ENCODE data around the gene PINLYP. TPM values are rescaled to one million over a fixed set of nuclear protein-coding genes. Genes with fewer than 3 reads are reported as not detected.

PINLYP gene
- total and polyA plus RNA-seq, 9 of the 15 experiments (the other 6 are each of a cell fraction or from before 2014, with no cell fraction given) = 1.00 to 6.7 (median 2.2) TPM

DNA sequence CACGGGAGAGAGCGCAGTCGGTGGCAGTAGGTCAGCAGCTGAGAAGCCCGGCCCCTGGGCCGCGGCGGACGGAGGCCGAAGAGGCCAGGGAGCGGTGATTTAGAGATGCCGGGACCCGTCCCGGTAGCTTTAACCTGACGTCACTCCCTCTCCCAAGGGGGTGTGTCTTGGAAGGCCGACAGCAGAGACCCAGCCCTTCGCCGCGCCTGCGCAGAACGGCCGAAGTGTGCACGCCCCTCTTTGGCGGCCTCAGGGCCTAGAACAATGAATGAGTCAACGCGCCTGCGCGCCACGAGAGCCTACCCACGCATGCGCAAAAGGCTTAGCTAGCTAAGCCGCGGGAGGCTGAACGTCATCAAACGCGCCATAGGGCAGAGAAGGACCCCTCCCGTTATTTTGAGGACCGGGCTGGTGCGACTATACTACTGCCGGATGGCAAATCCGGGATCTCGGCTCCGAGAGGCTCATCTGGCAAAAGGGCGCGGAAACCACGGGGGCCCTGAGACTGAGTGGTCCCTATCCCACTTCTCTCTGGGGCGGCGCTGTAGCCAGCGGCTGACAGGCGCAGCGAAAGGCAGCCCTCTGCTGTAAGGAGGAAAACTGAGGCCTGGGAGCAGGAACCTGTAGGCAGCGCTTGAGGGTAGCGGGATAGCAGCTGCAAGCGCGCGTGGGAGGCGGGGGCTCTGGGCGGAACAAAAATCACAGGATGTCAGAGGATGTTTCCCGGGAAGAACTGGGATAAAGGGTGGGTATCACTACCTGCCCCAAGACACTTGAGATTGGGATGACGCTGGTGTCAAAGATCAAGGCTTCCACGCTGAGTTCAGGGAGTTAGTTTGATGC, 20.6 kb downstream of the PINLYP start, which contains the start of the genes IRGQ and ZNF576 (continued):
- TF ChIP-seq, protein P1, sequence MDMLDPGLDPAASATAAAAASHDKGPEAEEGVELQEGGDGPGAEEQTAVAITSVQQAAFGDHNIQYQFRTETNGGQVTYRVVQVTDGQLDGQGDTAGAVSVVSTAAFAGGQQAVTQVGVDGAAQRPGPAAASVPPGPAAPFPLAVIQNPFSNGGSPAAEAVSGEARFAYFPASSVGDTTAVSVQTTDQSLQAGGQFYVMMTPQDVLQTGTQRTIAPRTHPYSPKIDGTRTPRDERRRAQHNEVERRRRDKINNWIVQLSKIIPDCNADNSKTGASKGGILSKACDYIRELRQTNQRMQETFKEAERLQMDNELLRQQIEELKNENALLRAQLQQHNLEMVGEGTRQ (CRISPR knock-in tag; IDR thresholded peaks at IDR 0.05) = no peak
- TF ChIP-seq, protein P2, sequence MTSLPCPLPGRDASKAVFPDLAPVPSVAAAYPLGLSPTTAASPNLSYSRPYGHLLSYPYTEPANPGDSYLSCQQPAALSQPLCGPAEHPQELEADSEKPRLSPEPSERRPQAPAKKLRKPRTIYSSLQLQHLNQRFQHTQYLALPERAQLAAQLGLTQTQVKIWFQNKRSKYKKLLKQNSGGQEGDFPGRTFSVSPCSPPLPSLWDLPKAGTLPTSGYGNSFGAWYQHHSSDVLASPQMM (CRISPR knock-in tag; IDR thresholded peaks at IDR 0.05) = no peak
- TF ChIP-seq ZNF140 (CRISPR knock-in tag; IDR thresholded peaks at IDR 0.05) = no peak
- no peak for TF ChIP-seq NR3C1 (CRISPR knock-in tag; IDR thresholded peaks at IDR 0.05)
- TF ChIP-seq, protein P3, sequence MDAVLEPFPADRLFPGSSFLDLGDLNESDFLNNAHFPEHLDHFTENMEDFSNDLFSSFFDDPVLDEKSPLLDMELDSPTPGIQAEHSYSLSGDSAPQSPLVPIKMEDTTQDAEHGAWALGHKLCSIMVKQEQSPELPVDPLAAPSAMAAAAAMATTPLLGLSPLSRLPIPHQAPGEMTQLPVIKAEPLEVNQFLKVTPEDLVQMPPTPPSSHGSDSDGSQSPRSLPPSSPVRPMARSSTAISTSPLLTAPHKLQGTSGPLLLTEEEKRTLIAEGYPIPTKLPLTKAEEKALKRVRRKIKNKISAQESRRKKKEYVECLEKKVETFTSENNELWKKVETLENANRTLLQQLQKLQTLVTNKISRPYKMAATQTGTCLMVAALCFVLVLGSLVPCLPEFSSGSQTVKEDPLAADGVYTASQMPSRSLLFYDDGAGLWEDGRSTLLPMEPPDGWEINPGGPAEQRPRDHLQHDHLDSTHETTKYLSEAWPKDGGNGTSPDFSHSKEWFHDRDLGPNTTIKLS (IDR thresholded peaks at IDR 0.05; ENCODE audit: borderline replicate concordance, low read depth) = peak; percentile 75
- TF ChIP-seq, protein P4, sequence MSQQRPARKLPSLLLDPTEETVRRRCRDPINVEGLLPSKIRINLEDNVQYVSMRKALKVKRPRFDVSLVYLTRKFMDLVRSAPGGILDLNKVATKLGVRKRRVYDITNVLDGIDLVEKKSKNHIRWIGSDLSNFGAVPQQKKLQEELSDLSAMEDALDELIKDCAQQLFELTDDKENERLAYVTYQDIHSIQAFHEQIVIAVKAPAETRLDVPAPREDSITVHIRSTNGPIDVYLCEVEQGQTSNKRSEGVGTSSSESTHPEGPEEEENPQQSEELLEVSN (IDR thresholded peaks at IDR 0.05; ENCODE audit: borderline replicate concordance in 1 of 2, extremely low read depth in 1 of 2, insufficient read depth in 1 of 2, insufficient read length in 1 of 2, low read depth in 1 of 2, low read length in 1 of 2, poor library complexity in 1 of 2, severe bottlenecking in 1 of 2) = peak in 1 of 2 experiments; percentile 32
- TF ChIP-seq, protein P5, sequence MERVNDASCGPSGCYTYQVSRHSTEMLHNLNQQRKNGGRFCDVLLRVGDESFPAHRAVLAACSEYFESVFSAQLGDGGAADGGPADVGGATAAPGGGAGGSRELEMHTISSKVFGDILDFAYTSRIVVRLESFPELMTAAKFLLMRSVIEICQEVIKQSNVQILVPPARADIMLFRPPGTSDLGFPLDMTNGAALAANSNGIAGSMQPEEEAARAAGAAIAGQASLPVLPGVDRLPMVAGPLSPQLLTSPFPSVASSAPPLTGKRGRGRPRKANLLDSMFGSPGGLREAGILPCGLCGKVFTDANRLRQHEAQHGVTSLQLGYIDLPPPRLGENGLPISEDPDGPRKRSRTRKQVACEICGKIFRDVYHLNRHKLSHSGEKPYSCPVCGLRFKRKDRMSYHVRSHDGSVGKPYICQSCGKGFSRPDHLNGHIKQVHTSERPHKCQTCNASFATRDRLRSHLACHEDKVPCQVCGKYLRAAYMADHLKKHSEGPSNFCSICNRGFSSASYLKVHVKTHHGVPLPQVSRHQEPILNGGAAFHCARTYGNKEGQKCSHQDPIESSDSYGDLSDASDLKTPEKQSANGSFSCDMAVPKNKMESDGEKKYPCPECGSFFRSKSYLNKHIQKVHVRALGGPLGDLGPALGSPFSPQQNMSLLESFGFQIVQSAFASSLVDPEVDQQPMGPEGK (CRISPR knock-in tag; IDR thresholded peaks at IDR 0.05; ENCODE audit: borderline replicate concordance) = no peak; the same call in 1 of the 2 replicates
- TF ChIP-seq ZNF3 (CRISPR knock-in tag; IDR thresholded peaks at IDR 0.05) = no peak
- TF ChIP-seq, protein P6, sequence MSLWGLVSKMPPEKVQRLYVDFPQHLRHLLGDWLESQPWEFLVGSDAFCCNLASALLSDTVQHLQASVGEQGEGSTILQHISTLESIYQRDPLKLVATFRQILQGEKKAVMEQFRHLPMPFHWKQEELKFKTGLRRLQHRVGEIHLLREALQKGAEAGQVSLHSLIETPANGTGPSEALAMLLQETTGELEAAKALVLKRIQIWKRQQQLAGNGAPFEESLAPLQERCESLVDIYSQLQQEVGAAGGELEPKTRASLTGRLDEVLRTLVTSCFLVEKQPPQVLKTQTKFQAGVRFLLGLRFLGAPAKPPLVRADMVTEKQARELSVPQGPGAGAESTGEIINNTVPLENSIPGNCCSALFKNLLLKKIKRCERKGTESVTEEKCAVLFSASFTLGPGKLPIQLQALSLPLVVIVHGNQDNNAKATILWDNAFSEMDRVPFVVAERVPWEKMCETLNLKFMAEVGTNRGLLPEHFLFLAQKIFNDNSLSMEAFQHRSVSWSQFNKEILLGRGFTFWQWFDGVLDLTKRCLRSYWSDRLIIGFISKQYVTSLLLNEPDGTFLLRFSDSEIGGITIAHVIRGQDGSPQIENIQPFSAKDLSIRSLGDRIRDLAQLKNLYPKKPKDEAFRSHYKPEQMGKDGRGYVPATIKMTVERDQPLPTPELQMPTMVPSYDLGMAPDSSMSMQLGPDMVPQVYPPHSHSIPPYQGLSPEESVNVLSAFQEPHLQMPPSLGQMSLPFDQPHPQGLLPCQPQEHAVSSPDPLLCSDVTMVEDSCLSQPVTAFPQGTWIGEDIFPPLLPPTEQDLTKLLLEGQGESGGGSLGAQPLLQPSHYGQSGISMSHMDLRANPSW (CRISPR knock-in tag; IDR thresholded peaks at IDR 0.05) = no peak
- no peak for TF ChIP-seq XRCC5 (IDR thresholded peaks at IDR 0.05; ENCODE audit: low read depth, low read length)
- TF ChIP-seq SRSF9 (IDR thresholded peaks at IDR 0.05; ENCODE audit: borderline replicate concordance, low read depth, low read length) = no peak
- TF ChIP-seq PHB (CRISPR knock-in tag; IDR thresholded peaks at IDR 0.05) = no peak
- no peak for TF ChIP-seq GATA2 (CRISPR knock-in tag; IDR thresholded peaks at IDR 0.05)
- TF ChIP-seq CREM (IDR thresholded peaks at IDR 0.05; ENCODE audit: low read depth) = peak; percentile 99
- TF ChIP-seq, protein P7, sequence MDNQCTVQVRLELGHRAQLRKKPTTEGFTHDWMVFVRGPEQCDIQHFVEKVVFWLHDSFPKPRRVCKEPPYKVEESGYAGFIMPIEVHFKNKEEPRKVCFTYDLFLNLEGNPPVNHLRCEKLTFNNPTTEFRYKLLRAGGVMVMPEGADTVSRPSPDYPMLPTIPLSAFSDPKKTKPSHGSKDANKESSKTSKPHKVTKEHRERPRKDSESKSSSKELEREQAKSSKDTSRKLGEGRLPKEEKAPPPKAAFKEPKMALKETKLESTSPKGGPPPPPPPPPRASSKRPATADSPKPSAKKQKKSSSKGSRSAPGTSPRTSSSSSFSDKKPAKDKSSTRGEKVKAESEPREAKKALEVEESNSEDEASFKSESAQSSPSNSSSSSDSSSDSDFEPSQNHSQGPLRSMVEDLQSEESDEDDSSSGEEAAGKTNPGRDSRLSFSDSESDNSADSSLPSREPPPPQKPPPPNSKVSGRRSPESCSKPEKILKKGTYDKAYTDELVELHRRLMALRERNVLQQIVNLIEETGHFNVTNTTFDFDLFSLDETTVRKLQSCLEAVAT (IDR thresholded peaks at IDR 0.05) = 0 out of 4 replicates have a peak, but pooled peaks of 1 of the 2 experiments have one; percentile 3

Data from K562 (cell line).